H9 (cell line): ENCODE data around the gene POLR2A. TPM values are rescaled to one million over a fixed set of nuclear protein-coding genes. Genes with fewer than 3 reads are reported as not detected.

ENCODE experiments used
- DNase-seq: peaks from one replicate; pipeline ENCODE4 v3.0.0-alpha.2; 2017
- H2AFZ ChIP-seq: one replicate; pipeline ENCODE4 v1.6.1; 2013; ENCODE audit warnings: mild to moderate bottlenecking, low read length, control low read depth, moderate library complexity
- H2AK5ac ChIP-seq: 2 replicates; pipeline ENCODE4 v1.6.1; 2013; ENCODE audit warnings: low read length, control low read depth, mixed read lengths; ENCODE audit not compliant: insufficient read length
- H2BK120ac ChIP-seq: one replicate; pipeline ENCODE4 v1.6.1; 2013; ENCODE audit warnings: low read depth, mild to moderate bottlenecking, low read length, control low read depth, inconsistent platforms; ENCODE audit not compliant: poor library complexity, severe bottlenecking
- H2BK12ac ChIP-seq: 2 replicates; pipeline ENCODE4 v1.6.1; 2013; ENCODE audit warnings: low read length, control low read depth, mixed read lengths, low read depth; ENCODE audit not compliant: insufficient read length
- H2BK15ac ChIP-seq: 2 replicates; pipeline ENCODE4 v1.6.1; 2013; ENCODE audit warnings: low read depth, low read length, control low read depth
- H2BK20ac ChIP-seq: one replicate; pipeline ENCODE4 v1.6.1; 2013; ENCODE audit warnings: low read depth, mild to moderate bottlenecking, low read length, control low read depth, inconsistent platforms; ENCODE audit not compliant: poor library complexity, severe bottlenecking
- H2BK5ac ChIP-seq: 2 replicates; pipeline ENCODE4 v1.6.1; 2013; ENCODE audit warnings: low read length, control low read depth, mixed read lengths; ENCODE audit not compliant: insufficient read length
- H3K14ac ChIP-seq: 2 replicates; pipeline ENCODE4 v1.6.1; 2013; ENCODE audit warnings: low read length, control low read depth; ENCODE audit not compliant: insufficient read depth
- H3K18ac ChIP-seq: 2 replicates; pipeline ENCODE4 v1.6.1; 2013; ENCODE audit warnings: low read depth, mild to moderate bottlenecking, mixed read lengths, low read length, control low read depth; ENCODE audit not compliant: insufficient read length
- H3K23ac ChIP-seq: 2 replicates; pipeline ENCODE4 v1.6.1; 2013; ENCODE audit warnings: low read length, control low read depth, mixed read lengths, low read depth; ENCODE audit not compliant: insufficient read length
- H3K23me2 ChIP-seq: 2 replicates; pipeline ENCODE4 v1.6.1; 2013; ENCODE audit warnings: low read depth, mild to moderate bottlenecking, mixed read lengths, low read length, control low read depth; ENCODE audit not compliant: insufficient read length, poor library complexity, severe bottlenecking
- H3K27ac ChIP-seq: 2 replicates; pipeline ENCODE4 v1.5.1; 2013; ENCODE audit warnings: low read length, control low read depth, mixed read lengths, low read depth; ENCODE audit not compliant: insufficient read length
- H3K27me3 ChIP-seq: 2 replicates; pipeline ENCODE4 v1.6.1; 2013; ENCODE audit warnings: low read length, control low read depth, inconsistent platforms; ENCODE audit not compliant: insufficient read depth
- H3K4ac ChIP-seq: 2 replicates; pipeline ENCODE4 v1.6.1; 2013; ENCODE audit warnings: low read depth, mild to moderate bottlenecking, control low read depth, inconsistent platforms, low read length, moderate library complexity
- H3K4me1 ChIP-seq: 2 replicates; pipeline ENCODE4 v1.6.1; 2013; ENCODE audit warnings: low read length, control low read depth, inconsistent platforms; ENCODE audit not compliant: insufficient read depth
- H3K4me2 ChIP-seq: 2 replicates; pipeline ENCODE4 v1.6.1; 2013; ENCODE audit warnings: low read length, control low read depth, mixed read lengths; ENCODE audit not compliant: insufficient read length, insufficient read depth
- H3K56ac ChIP-seq: 2 replicates; pipeline ENCODE4 v1.6.1; 2013; ENCODE audit warnings: low read depth, mild to moderate bottlenecking, mixed read lengths, low read length, control low read depth; ENCODE audit not compliant: insufficient read length
- H3K79me1 ChIP-seq: 2 replicates; pipeline ENCODE4 v1.6.1; 2013; ENCODE audit warnings: low read depth, mild to moderate bottlenecking, moderate library complexity, low read length, control low read depth, inconsistent platforms; ENCODE audit not compliant: insufficient read depth, poor library complexity, severe bottlenecking
- H3K79me2 ChIP-seq: 2 replicates; pipeline ENCODE4 v1.6.1; 2013; ENCODE audit warnings: low read length, control low read depth, inconsistent platforms; ENCODE audit not compliant: insufficient read depth
- H3K9ac ChIP-seq: 2 replicates; pipeline ENCODE4 v1.6.1; 2013; ENCODE audit warnings: low read length, control low read depth, mixed read lengths; ENCODE audit not compliant: insufficient read length; ENCODE audit errors: extremely low read depth
- H3K9me3 ChIP-seq: one replicate; pipeline ENCODE4 v1.6.1; 2013; ENCODE audit warnings: low read depth, low read length, inconsistent platforms; ENCODE audit not compliant: control insufficient read depth
- H3T11ph ChIP-seq: one replicate; pipeline ENCODE4 v1.6.1; 2013; ENCODE audit warnings: mild to moderate bottlenecking, low read length, control low read depth, inconsistent platforms
- H4K20me1 ChIP-seq: one replicate; pipeline ENCODE4 v1.6.1; 2013; ENCODE audit not compliant: control insufficient read depth, insufficient read length, insufficient read depth
- H4K5ac ChIP-seq: 2 replicates; pipeline ENCODE4 v1.6.1; 2013; ENCODE audit warnings: low read depth, mild to moderate bottlenecking, mixed read lengths, low read length, control low read depth; ENCODE audit not compliant: insufficient read length
- H4K8ac ChIP-seq: replicated peaks from 2 replicates; pipeline ENCODE4 v1.6.1; 2013; ENCODE audit warnings: low read length, control low read depth, mixed read lengths, low read depth; ENCODE audit not compliant: insufficient read length
- H4K91ac ChIP-seq: 2 replicates; pipeline ENCODE4 v1.6.1; 2013; ENCODE audit warnings: low read depth, mild to moderate bottlenecking, moderate library complexity, mixed read lengths, low read length, control low read depth; ENCODE audit not compliant: insufficient read length
- H3K27ac Mint-ChIP-seq, 3 experiments: 2 replicates in 2 of 3; 3 replicates in 1 of 3; pipeline ENCODE4 v1.8.0; 2020 to 2021; ENCODE audit warnings: mixed read lengths in 3 of 3, mild to moderate bottlenecking in 1 of 3, moderate library complexity in 1 of 3
- H3K27me3 Mint-ChIP-seq: 2 replicates; pipeline ENCODE4 v1.8.0; 2021; ENCODE audit warnings: low read depth, mild to moderate bottlenecking, moderate library complexity, mixed read lengths
- H3K36me3 Mint-ChIP-seq, 3 experiments: 2 replicates in 2 of 3; 3 replicates in 1 of 3; pipeline ENCODE4 v1.8.0; 2020 to 2021; ENCODE audit warnings: low read depth in 3 of 3, mixed read lengths in 3 of 3; ENCODE audit not compliant: insufficient read depth in 1 of 3
- H3K4me1 Mint-ChIP-seq, 2 experiments: 2 replicates each; pipeline ENCODE4 v1.8.0; 2020; ENCODE audit warnings: mixed read lengths in 2 of 2
- H3K4me3 Mint-ChIP-seq, 2 experiments: 2 replicates in 1 of 2; 3 replicates in 1 of 2; pipeline ENCODE4 v1.8.0; 2020 to 2021; ENCODE audit warnings: mild to moderate bottlenecking in 2 of 2, mixed read lengths in 2 of 2, moderate library complexity in 1 of 2
- H3K9me3 Mint-ChIP-seq, 2 experiments: 2 replicates in 1 of 2; 3 replicates in 1 of 2; pipeline ENCODE4 v1.8.0; 2020; ENCODE audit warnings: mild to moderate bottlenecking in 2 of 2, mixed read lengths in 2 of 2, moderate library complexity in 1 of 2
- CTCF ChIP-seq: fragments of 200-600 bp; sonication (generic); conservative IDR thresholded peaks from 3 replicates; pipeline ENCODE4 v1.8.0; 2021; ENCODE audit warnings: antibody characterized with exemption, mild to moderate bottlenecking
- WGBS: extraction: QIAGEN DNeasy Blood & Tissue Kit; methylation state at CpG from one replicate; pipeline ENCODE4 v1.1.7; 2013; ENCODE audit warnings: missing lambda C conversion rate, low lambda C conversion rate, mixed read lengths; ENCODE audit not compliant: insufficient read length; ENCODE audit errors: extremely low coverage; 5-methylcytosine and 5-hydroxymethylcytosine counted together
- total RNA-seq: library from RNA; stranded (reverse); gene quantifications from 2 replicates; pipeline ENCODE4 v1.2.1, GENCODE V29; 2021

POLR2A gene
- total RNA-seq, 1 experiment from 2014 or later = 153 TPM

- Histone ChIP-seq H3T11ph (no peak overlapping the region), H2AK5ac (no peak overlapping the region), H3K56ac (no peak overlapping the region), H2BK5ac (no peak overlapping the region), H3K23ac (no peak overlapping the region), H3K79me2 (no peaks in the 10 kb centered on the region), H3K9ac (no peak overlapping the region), H2BK15ac (no peak overlapping the region), H3K4ac (no peak overlapping the region), H3K14ac (no peak overlapping the region), H4K5ac (no peak overlapping the region), H3K18ac (no peak overlapping the region), H2BK120ac (no peak overlapping the region), H4K20me1 (no peaks in the 10 kb centered on the region), H3K27me3 (peaks cover 7% of the 10 kb centered on the region), H4K8ac (no peak overlapping the region), H3K79me1 (no peaks in the 10 kb centered on the region), H3K4me2 (peak overlapping the region; percentile 60), H3K27ac (no peak overlapping the region), H2BK20ac (no peak overlapping the region), H4K91ac (no peak overlapping the region), H3K23me2 (peaks cover 33% of the 10 kb centered on the region), H3K4me1 (no peaks in the 10 kb centered on the region; the same call in 1 of the 2 replicates), H3K9me3 (no peaks in the 10 kb centered on the region), H2BK12ac (no peak overlapping the region), H2AFZ (no peak overlapping the region)
- no CpG with 5 or more reads among the region's 31 CpGs for WGBS
- H3K4me3 Mint-ChIP-seq = peak overlapping the region; percentile 91 to 93
- no peak for TF ChIP-seq CTCF
- peaks cover 23% of the 10 kb centered on the region for H3K27me3 Mint-ChIP-seq
- H3K36me3 Mint-ChIP-seq = peaks cover 0 to 1% (median 0%) of the 10 kb centered on the region in 3 experiments; a peak in 1 of 7 replicates
- DNase-seq = no peak
- no peaks in the 10 kb centered on the region for H3K9me3 Mint-ChIP-seq
- peak overlapping the region in 2 of 3 experiments; percentile 75 to 96; a peak in 3 of 7 replicates for H3K27ac Mint-ChIP-seq
- peaks cover 32 to 36% of the 10 kb centered on the region in 2 experiments for H3K4me1 Mint-ChIP-seq
These were observed 46.8 kb upstream of the POLR2A start for GRCh38 chr17:7437369-7437863.
